Stimulated activated CD4-positive, alpha-beta T cell treated with anti-CD3 and anti-CD28 coated beads, TNF-alpha, amount 100 ng/mL, for 48 hours (primary cell): ENCODE results near the gene TEX26.
A peak's percentile ranks its signal among the peaks of the same experiment; 100 is the strongest.

Source experiments
- DNase-seq, 3 donors: peaks; one replicate each; pipeline ENCODE4 v3.0.0-alpha.2; 2020; ENCODE audit warnings: low read depth in 3 of 3

Gene TEX26

GRCh38 chr13:30932481-30933353 is at the start of gene TEX26:
Gene TEX26, plus strand, starts transcription at chr13:30932656. Its CDS starts 60 bp downstream, at chr13:30932716.
- DNase-seq, result no peak

GRCh38 chr13:30882996-30883766 is 49.3 kb upstream of the TEX26 start:
- DNase-seq, result no peak

- DNase-seq, result no peak
These were observed 47.9 kb upstream of the TEX26 start for GRCh38 chr13:30884543-30884942.

DNA sequence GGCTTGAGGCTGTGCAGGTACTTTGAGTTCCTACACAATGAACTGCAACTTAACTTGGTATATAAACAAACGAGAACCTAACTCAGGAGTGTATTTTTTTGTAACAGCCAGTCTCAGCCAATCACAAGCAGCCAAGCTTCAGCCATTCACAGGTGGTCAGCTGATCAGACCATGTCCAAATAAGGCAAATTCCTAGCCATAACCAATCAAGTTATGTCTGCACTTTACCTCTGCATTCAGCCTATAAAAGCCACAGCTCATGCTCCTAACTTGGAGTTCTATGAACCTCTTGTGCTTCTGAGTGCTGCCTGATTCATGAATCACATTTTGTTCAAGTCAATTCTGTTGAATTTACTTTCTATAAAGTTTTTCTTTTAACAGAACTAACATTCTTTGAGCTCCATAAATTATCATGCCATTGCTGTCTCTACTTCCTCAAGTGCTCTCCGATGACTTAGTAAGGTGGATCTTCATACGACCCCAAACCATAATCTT is 43.2 kb upstream of the TEX26 start:
- no peak for DNase-seq

GRCh38 chr13:30892966-30893365 is 39.5 kb upstream of the TEX26 start:
- peak in 1 of 3 donors; percentile 10 for DNase-seq

GRCh38 chr13:30895773-30896172 is 36.7 kb upstream of the TEX26 start:
- no peak for DNase-seq

DNA sequence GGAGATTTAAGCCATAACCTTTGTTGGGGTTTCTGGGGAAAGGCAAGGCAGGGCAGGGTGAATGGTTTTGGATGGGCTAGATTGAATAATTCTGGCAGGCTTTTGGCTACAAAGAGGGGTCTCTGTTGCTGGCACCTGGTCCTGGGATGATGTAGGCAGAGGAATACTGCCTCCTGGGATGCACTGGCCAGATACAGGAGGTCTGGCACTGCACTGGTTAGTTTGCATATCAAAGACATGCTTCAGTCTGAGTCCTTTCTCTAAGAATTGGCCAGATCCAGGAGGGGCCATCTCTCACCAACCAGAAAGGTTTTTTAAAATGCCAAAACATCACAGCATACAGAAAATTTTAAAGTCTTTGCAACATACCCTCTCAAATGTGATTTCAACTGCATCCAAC is 34.4 kb upstream of the TEX26 start:
- no peak for DNase-seq

DNA sequence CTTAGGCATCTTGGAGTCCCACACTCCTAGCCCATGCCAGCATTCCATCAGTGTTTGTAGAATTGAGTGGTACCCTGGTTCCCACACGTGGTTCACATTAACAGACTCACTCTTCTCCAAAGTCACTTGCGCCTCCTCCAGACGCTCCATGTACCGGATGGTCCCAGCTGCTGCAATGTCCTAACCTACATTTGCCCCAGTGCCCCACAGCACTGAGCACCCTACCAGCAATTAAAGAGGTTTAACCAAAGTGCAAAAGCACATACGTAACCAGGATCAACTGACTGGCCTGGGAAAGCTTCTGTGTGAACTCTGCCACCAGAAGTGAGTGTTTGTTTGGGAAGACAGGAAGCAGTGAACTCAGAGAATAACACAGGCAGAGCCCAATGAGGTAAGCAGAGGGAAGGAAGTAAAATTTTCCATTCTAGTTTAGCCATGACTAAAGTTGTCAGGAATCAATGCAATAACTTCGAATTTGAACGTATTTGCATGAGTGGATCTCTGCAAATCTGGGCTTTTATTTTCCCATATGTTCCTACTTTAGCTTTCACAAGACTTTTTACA is 33.7 kb upstream of the TEX26 start:
- peak in 2 of 3 donors; percentile 6 to 9 for DNase-seq

DNA sequence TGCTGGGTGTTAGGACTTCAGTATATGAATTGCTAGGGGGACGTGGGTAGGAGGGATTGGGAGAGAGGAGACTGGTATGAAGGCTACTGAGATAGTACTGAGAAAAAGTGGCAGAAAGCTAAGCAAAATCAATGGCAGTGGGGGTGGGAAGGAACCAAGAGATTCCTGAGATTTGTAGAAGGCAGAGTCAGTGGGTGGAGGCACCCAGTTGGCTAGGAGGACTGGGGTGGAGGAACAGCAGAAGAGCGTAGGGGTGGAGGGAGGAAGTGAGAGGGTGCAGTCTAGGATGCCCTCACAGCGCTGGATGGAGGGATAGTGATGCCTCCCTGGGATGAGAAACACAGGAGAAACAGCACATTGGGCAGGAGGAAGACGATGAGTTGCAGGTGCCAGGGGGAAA is 32.0 kb upstream of the TEX26 start:
- DNase-seq, result no peak

GRCh38 chr13:30900952-30901749 is 31.3 kb upstream of the TEX26 start:
- DNase-seq, result peak in 1 of 3 donors; percentile 8

DNA sequence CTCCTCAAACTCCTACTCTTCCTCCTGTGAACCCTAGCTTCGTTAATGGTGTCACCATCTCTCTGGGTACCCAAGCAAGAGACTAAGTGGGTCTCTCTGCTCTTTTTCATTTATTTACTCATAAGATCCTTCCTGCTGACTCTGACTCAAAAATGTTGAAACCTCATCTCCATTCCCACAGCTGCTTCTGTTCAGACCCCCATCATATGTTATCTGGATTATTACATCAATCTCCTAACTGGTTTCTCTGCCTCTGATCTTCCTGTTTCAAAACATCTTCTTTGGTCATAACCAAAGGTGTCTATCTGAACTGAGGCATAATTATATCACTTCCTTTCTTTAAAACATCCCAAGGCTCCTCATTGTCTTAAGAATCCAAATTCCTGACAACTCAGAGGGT is 28.4 kb upstream of the TEX26 start:
- DNase-seq, result no peak

GRCh38 chr13:30905932-30906383 is 26.5 kb upstream of the TEX26 start, which contains the start of gene MEDAG:
Gene MEDAG, plus strand, starts transcription at chr13:30906271. Its CDS starts 245 bp downstream, at chr13:30906516.
- no peak for DNase-seq

DNA sequence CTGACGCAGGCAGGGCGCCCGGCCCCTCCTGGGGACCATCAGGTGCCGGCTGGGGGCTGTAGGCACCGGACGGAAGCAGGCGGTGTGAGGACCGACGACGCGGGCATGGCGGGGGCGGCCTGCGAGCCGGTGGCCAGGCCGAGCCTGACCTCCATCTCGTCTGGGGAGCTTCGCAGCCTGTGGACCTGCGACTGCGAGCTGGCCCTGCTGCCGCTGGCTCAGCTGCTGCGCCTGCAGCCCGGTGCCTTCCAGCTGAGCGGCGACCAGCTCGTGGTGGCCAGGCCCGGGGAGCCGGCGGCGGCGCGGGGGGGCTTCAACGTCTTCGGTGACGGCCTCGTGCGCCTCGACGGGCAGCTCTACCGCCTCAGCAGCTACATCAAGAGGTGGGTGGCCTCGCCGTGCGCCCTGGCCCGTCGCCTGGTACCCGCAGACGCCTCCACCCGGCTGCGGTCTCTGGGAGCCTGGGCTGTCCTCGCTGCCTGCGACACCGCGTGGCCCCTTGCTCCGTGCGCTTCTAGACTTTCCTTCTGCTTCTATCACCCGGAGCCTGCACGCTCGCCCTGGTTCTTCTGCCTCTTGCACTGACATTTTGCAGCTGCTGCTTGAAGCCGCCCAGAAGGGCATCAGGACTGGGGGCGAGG is 25.9 kb upstream of the TEX26 start:
- DNase-seq, result no peak

- no peak for DNase-seq
These were observed 25.2 kb upstream of the TEX26 start for GRCh38 chr13:30907121-30907861.

- no peak for DNase-seq
These were observed 24.0 kb upstream of the TEX26 start for GRCh38 chr13:30908416-30908980.

DNA sequence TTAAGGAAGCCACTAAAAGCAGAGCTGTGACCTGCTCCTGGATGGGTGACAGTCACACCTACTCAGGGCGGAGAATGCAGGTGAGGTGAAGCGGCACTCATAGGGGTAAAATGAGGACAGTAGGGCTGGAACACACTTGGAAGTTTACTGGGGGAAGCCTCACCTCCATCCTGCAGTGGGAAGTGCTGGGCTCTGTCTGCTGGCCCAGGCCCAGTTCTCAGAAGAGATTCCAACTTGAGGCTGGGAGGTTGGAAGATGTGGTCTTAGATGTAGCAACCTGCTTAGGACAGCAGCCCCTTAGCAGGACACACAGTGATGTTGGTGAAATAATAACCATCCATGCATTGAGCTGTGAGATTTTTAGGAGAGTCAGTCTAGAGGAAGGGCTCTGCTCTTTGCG is 21.8 kb upstream of the TEX26 start:
- no peak for DNase-seq

DNA sequence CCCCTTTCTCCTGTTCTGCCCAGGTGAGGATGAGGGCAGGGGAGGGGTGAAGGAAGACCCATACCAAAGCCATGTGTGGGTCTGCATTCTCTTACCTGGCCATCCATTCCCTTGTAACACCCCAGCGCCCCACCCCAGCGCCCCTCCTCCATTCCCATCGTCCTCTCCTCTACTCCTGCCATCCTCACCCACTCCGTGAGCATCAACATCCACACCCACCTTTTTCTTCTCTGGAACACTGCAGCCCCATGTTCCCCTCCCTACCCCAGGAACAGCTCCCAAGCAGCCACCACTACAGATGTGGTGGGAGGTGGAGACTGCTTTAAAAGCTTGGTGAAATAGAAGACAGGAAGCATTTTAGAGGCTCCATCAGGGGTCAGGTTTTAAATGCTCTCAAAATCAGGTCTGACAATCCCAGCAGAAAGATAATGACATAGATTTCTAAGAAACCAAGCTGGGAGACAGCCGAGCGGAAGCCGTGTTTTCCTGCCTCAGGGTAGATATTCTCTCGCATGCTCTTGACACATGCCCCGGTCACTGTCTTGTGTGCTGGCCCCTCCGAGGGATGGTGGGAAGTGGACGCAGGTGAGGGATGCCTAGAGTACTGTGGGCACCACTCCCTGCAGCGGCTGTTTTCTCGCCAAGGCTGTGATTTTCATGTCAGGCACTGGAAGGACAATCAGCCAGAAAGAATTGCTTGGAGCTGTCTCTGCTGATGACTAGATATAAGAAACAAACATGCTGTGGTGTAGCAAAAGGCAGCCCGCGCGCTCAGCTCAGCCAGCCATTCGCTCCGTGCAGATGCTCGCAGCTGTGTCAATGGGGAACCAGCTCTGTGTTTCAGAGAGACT is 16.5 kb upstream of the TEX26 start:
- DNase-seq, result no peak

DNA sequence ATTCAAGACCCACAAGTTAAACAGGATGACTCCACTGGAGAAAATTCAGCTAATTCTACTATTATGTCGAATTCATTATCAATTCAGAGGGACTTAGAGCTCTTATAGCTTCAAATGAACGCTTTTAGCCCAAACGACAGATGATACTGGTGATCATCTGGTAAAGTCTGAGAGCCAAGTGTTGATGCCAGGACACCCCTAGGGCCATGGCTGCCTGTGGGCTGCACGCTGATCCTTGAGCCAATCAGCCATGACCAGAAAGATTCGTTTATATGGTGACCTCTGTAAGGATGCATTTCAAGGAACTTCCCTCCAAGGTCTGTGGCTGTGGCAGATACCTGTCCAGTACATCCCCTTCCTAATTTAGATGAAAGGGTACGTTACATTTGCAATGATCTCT is 15.5 kb upstream of the TEX26 start:
- DNase-seq, result no peak
